Lower leg skin (tissue), 3 donors: ENCODE results near the gene DYRK1B.

ENCODE experiments used
- CTCF ChIP-seq, 3 donors: fragments of 450-650 bp; IDR thresholded peaks; one replicate each; pipeline ENCODE4 v1.5.1; 2016; ENCODE audit warnings: antibody characterized with exemption in 3 of 3, mild to moderate bottlenecking in 3 of 3, moderate library complexity in 2 of 3
- POLR2A ChIP-seq, 2 donors: fragments of 450-650 bp; IDR thresholded peaks; one replicate each; pipeline ENCODE4 v1.6.1; 2016 to 2017; ENCODE audit warnings: antibody characterized with exemption in 2 of 2, mild to moderate bottlenecking in 1 of 2, moderate library complexity in 1 of 2

GRCh38 chr19:39780894-39781293, 53.1 kb downstream of the DYRK1B start:
- TF ChIP-seq CTCF (IDR thresholded peaks at IDR 0.05) (no peak), POLR2A (IDR thresholded peaks at IDR 0.05) (no peak)
